Esophagus muscularis mucosa (tissue), 3 donors: ENCODE measurements around the gene OGFRL1.

Experiments
- CTCF ChIP-seq, 3 experiments: fragments of 200-600 bp in 2 of 3; fragments of 450-650 bp in 1 of 3; sonication (generic) in 2 of 3; IDR thresholded peaks; one replicate each; pipeline ENCODE4 v1.5.1; 2017 to 2019; ENCODE audit warnings: antibody characterized with exemption in 3 of 3, mild to moderate bottlenecking in 2 of 3, moderate library complexity in 1 of 3
- POLR2AphosphoS5 ChIP-seq, 2 donors: sonication (generic); formaldehyde crosslinking; IDR thresholded peaks; one replicate each; pipeline ENCODE4 v1.6.1; 2017; ENCODE audit warnings: antibody characterized with exemption in 2 of 2

GRCh38 chr6:71338540-71339316 is 50.1 kb downstream of the OGFRL1 start:
- TF ChIP-seq CTCF (IDR thresholded peaks at IDR 0.05) (no peak), POLR2AphosphoS5 (IDR thresholded peaks at IDR 0.05) (no peak)
